Measurements from ENCODE around the gene DYRK4.

Gene DYRK4

DNA sequence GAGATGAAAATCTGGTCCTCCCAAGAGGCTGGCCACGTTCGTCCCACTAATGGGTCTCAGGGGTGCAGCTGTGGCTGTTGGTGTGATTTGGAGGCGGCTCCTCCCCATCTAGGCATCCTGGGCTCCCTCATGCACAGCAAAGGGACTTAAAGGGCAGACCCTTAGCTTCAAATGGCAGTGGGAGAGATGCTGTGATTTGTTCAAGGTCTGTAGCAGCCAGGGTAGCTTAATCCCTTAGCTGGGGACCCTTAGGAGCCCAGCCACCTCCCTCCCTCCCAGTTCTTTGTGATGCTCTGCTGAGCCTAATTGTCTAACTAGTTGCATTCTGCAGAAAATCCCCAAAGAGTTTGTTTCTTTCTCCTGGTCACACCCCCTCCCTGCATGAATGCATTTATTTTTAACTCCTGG lies 18.3 kb downstream of the DYRK4 start:
- Histone ChIP-seq H4K20me1 (ENCODE audit: low read depth, low read length) (no peaks in the 10 kb centered on the region), H3K4me3 (ENCODE audit: insufficient read depth, low read length, poor library complexity, severe bottlenecking) (no peak overlapping the region), H3K27me3 (ENCODE audit: low read length) (no peaks in the 10 kb centered on the region), H3K79me2 (ENCODE audit: insufficient read depth, low read length) (no peaks in the 10 kb centered on the region), H3K9me3 (ENCODE audit: insufficient read depth, low read length) (no peaks in the 10 kb centered on the region), H3K9ac (ENCODE audit: low read length) (no peak overlapping the region), H3K4me2 (ENCODE audit: low read depth, low read length, poor library complexity, severe bottlenecking) (no peak overlapping the region), H3K9me2 (replicated peaks; ENCODE audit: insufficient read depth, low read length) (no peaks in the 10 kb centered on the region), H3K36me3 (ENCODE audit: low read length) (no peaks in the 10 kb centered on the region), H2AFZ (ENCODE audit: low read depth, low read length, severe bottlenecking) (no peak overlapping the region), H3K27ac (ENCODE audit: low read depth, low read length) (no peak overlapping the region), H3F3A (ENCODE audit: insufficient read depth) (no peaks in the 10 kb centered on the region)
- TF ChIP-seq, protein P1, sequence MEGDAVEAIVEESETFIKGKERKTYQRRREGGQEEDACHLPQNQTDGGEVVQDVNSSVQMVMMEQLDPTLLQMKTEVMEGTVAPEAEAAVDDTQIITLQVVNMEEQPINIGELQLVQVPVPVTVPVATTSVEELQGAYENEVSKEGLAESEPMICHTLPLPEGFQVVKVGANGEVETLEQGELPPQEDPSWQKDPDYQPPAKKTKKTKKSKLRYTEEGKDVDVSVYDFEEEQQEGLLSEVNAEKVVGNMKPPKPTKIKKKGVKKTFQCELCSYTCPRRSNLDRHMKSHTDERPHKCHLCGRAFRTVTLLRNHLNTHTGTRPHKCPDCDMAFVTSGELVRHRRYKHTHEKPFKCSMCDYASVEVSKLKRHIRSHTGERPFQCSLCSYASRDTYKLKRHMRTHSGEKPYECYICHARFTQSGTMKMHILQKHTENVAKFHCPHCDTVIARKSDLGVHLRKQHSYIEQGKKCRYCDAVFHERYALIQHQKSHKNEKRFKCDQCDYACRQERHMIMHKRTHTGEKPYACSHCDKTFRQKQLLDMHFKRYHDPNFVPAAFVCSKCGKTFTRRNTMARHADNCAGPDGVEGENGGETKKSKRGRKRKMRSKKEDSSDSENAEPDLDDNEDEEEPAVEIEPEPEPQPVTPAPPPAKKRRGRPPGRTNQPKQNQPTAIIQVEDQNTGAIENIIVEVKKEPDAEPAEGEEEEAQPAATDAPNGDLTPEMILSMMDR (IDR thresholded peaks at IDR 0.05; ENCODE audit: insufficient read depth, low read length, poor library complexity, severe bottlenecking), result no peak

DNA sequence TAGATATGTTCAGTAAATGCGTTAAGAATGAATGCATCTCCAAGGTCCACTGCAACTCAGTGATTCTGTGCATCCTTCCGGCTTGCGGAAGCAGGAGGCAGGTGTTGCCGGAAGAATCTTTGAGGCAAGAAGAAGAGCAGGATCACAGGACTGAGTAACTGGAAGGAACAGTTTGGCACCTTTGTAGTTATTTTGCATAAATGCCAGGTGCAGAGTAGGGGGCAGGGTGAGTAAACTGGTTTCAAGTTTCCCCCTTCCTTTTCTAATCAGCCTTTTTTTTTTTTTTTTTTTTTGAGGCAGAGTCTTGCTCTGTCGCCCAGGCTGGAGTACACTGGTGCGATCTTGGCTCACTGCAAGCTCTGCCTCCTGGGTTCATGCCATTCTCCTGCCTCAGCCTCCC lies 22.3 kb downstream of the DYRK4 start:
- TF ChIP-seq, protein P1 (IDR thresholded peaks at IDR 0.05; ENCODE audit: insufficient read depth, low read length, poor library complexity, severe bottlenecking), result no peak
- TF ChIP-seq EZH2phosphoT487 (conservative IDR thresholded peaks at IDR 0.05; ENCODE audit: low read length), result no peak
- no peaks in the 10 kb centered on the region for H3K27me3 ChIP-seq (ENCODE audit: low read length)

DNA sequence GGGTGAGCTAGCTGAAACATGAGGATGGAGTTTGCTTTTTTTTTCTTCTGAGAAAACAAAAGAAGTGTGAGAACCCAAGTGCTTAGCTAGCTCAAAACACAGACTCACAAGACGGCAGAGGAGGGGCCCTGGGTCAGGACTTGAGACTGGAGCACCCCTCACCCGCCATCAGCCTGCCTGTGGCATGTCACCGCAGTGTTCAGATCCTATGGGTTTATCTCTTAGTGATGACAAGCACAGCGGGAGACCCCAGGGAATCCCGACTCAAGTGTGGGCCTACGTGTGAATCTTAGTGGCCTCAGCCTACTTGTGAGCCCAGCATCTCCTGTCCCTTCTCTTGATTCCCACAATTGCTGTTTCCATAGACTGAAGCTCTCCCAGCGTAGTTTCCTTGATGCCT lies 22.9 kb downstream of the DYRK4 start:
- H3K79me2 ChIP-seq (ENCODE audit: insufficient read depth, low read length), result no peaks in the 10 kb centered on the region
- no peaks in the 10 kb centered on the region for H3K9me3 ChIP-seq (ENCODE audit: insufficient read depth, low read length)
- no peak overlapping the region for H3K4me3 ChIP-seq (ENCODE audit: insufficient read depth, low read length, poor library complexity, severe bottlenecking)
- H3K36me3 ChIP-seq (ENCODE audit: low read length), result no peaks in the 10 kb centered on the region
- H4K20me1 ChIP-seq (ENCODE audit: low read depth, low read length), result no peaks in the 10 kb centered on the region
- H3K27ac ChIP-seq (ENCODE audit: low read depth, low read length), result no peak overlapping the region
- no peaks in the 10 kb centered on the region for H3F3A ChIP-seq (ENCODE audit: insufficient read depth)
- TF ChIP-seq, protein P1 (IDR thresholded peaks at IDR 0.05; ENCODE audit: insufficient read depth, low read length, poor library complexity, severe bottlenecking), result no peak
- no peak for TF ChIP-seq EZH2phosphoT487 (conservative IDR thresholded peaks at IDR 0.05; ENCODE audit: low read length)
- H2AFZ ChIP-seq (ENCODE audit: low read depth, low read length, severe bottlenecking), result no peak overlapping the region
- no peak overlapping the region for H3K9ac ChIP-seq (ENCODE audit: low read length)
- H3K4me2 ChIP-seq (ENCODE audit: low read depth, low read length, poor library complexity, severe bottlenecking), result no peak overlapping the region
- H3K27me3 ChIP-seq (ENCODE audit: low read length), result no peaks in the 10 kb centered on the region
- no peaks in the 10 kb centered on the region for H3K9me2 ChIP-seq (replicated peaks; ENCODE audit: insufficient read depth, low read length)

More for the DNA sequence above, 22.3 kb downstream of the DYRK4 start:
- Histone ChIP-seq H3K9ac (ENCODE audit: low read length) (no peak overlapping the region), H2AFZ (ENCODE audit: low read depth, low read length, severe bottlenecking) (no peak overlapping the region), H3K79me2 (ENCODE audit: insufficient read depth, low read length) (no peaks in the 10 kb centered on the region), H3K9me3 (ENCODE audit: insufficient read depth, low read length) (no peaks in the 10 kb centered on the region), H3K4me3 (ENCODE audit: insufficient read depth, low read length, poor library complexity, severe bottlenecking) (no peak overlapping the region), H3K36me3 (ENCODE audit: low read length) (no peaks in the 10 kb centered on the region), H3K4me2 (ENCODE audit: low read depth, low read length, poor library complexity, severe bottlenecking) (no peak overlapping the region), H3K9me2 (replicated peaks; ENCODE audit: insufficient read depth, low read length) (no peaks in the 10 kb centered on the region), H3F3A (ENCODE audit: insufficient read depth) (no peaks in the 10 kb centered on the region), H4K20me1 (ENCODE audit: low read depth, low read length) (no peaks in the 10 kb centered on the region), H3K27ac (ENCODE audit: low read depth, low read length) (no peak overlapping the region)

DNA sequence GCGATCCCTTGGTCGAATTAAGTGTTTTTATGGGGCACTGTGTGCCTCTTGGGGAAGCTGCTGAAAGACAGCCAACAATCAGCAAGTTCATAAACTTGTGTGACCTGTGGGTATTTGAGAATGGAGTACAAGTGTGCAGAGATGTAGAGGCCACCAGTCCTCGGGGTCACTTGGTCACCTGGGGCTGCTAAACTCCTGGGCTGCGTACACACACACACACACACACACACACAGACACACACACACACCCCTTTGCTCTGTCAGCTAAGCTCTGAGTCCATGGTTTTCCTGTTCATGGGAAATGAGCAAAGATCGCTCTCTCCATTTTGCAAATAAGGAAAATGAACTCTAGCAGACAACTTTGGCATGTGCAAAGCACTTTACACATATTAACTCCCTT lies 24.5 kb downstream of the DYRK4 start:
- no peak overlapping the region for H3K27ac ChIP-seq (ENCODE audit: low read depth, low read length)
- H3K4me3 ChIP-seq (ENCODE audit: insufficient read depth, low read length, poor library complexity, severe bottlenecking), result no peak overlapping the region
- H4K20me1 ChIP-seq (ENCODE audit: low read depth, low read length), result no peaks in the 10 kb centered on the region
- no peaks in the 10 kb centered on the region for H3K9me2 ChIP-seq (replicated peaks; ENCODE audit: insufficient read depth, low read length)
- no peaks in the 10 kb centered on the region for H3K79me2 ChIP-seq (ENCODE audit: insufficient read depth, low read length)
- H3K36me3 ChIP-seq (ENCODE audit: low read length), result no peaks in the 10 kb centered on the region
- no peak overlapping the region for H3K4me2 ChIP-seq (ENCODE audit: low read depth, low read length, poor library complexity, severe bottlenecking)
- H3K9me3 ChIP-seq (ENCODE audit: insufficient read depth, low read length), result no peaks in the 10 kb centered on the region
- H3K27me3 ChIP-seq (ENCODE audit: low read length), result no peaks in the 10 kb centered on the region
- no peak overlapping the region for H3K9ac ChIP-seq (ENCODE audit: low read length)
- TF ChIP-seq, protein P1 (IDR thresholded peaks at IDR 0.05; ENCODE audit: insufficient read depth, low read length, poor library complexity, severe bottlenecking), result no peak
- no peak for TF ChIP-seq EZH2phosphoT487 (conservative IDR thresholded peaks at IDR 0.05; ENCODE audit: low read length)
- H3F3A ChIP-seq (ENCODE audit: insufficient read depth), result no peaks in the 10 kb centered on the region
- no peak overlapping the region for H2AFZ ChIP-seq (ENCODE audit: low read depth, low read length, severe bottlenecking)
